HepG2 (cell line): ENCODE measurements around the gene LYRM1. TPM values are rescaled to one million over a fixed set of nuclear protein-coding genes. Genes with fewer than 3 reads are reported as not detected.

Source experiments
- ATAC-seq: fragments of 200-7000 bp; cut with Tn5 transposase; 3 replicates; pipeline ENCODE4 v1.9.1; 2020; ENCODE audit warnings: mild to moderate bottlenecking, moderate library complexity
- BruUV-seq: library from RNA; stranded (reverse); fragments of 400-500 nt; replicated peaks from 2 replicates; lab custom pipeline; 2021; lab: Mats Ljungman, UMichigan
- CTCF ChIA-PET: fragments of 300-600 bp; formaldehyde crosslinking; extraction: SDS; loops from one replicate; lab custom pipeline; 2021; ENCODE audit warnings: low total read pairs, inconsistent platforms, low intra/inter-chr PET ratio; lab: Yijun Ruan, JAX
- POLR2A ChIA-PET: fragments of 350-600 bp; sonication (Branson Sonifier 250); formaldehyde crosslinking; loops from one replicate; lab custom pipeline; 2020; ENCODE audit warnings: antibody characterized with exemption, inconsistent platforms; lab: Yijun Ruan, JAX
- DNase-seq: peaks from one replicate; pipeline ENCODE4 v3.0.0-alpha.2; 2015; ENCODE audit warnings: low spot score
- FAIRE-seq: peaks from 3 replicates; lab custom pipeline; 2011; peaks lifted over from hg19 to GRCh38; lab: Jason Lieb, UNC
- H2AFZ ChIP-seq: one replicate; pipeline ENCODE4 v1.6.1; 2011; ENCODE audit warnings: low read length, inconsistent platforms
- H3K27ac ChIP-seq: fragments of 300-600 bp; 3 replicates; pipeline ENCODE4 v1.8.0; 2011; ENCODE audit warnings: mixed run types, mild to moderate bottlenecking, mixed read lengths, low read length, inconsistent platforms; ENCODE audit not compliant: insufficient read depth; ENCODE audit errors: extremely low read length
- H3K27me3 ChIP-seq, 2 experiments: fragments of 200-600 bp in 1 of 2; 2 replicates in 1 of 2; 3 replicates in 1 of 2; pipeline versions ENCODE4 v1.6.0 to v1.8.0; 2011; ENCODE audit warnings: low read length in 2 of 2, mild to moderate bottlenecking in 2 of 2, moderate library complexity in 2 of 2, inconsistent platforms in 1 of 2; ENCODE audit not compliant: insufficient read depth in 2 of 2, control insufficient read depth in 1 of 2
- H3K36me3 ChIP-seq, 2 experiments: fragments of 200-600 bp in 1 of 2; replicated peaks in 1 of 2; 2 replicates in 1 of 2; 3 replicates in 1 of 2; pipeline versions ENCODE4 v1.5.1 to v1.8.0; 2011; ENCODE audit warnings: low read length in 2 of 2, inconsistent platforms in 1 of 2; ENCODE audit not compliant: insufficient read depth in 2 of 2, control insufficient read depth in 1 of 2
- H3K4me1 ChIP-seq: 2 replicates; pipeline ENCODE4 v1.5.1; 2012; ENCODE audit warnings: low read length, inconsistent platforms; ENCODE audit not compliant: insufficient read depth
- H3K4me2 ChIP-seq: 2 replicates; pipeline ENCODE4 v1.6.0; 2011; ENCODE audit warnings: low read depth, low read length, inconsistent platforms
- H3K4me3 ChIP-seq, 3 experiments: fragments of 200-600 bp in 1 of 3; sonication (generic), shearing (Covaris generic) in 1 of 3; replicated peaks in 1 of 3; 2 replicates each; pipeline ENCODE4 v1.5.1; 2011 to 2016; ENCODE audit warnings: low read length in 3 of 3, inconsistent platforms in 2 of 3, low read depth in 2 of 3, mild to moderate bottlenecking in 2 of 3, control low read depth in 1 of 3, mixed read lengths in 1 of 3; ENCODE audit not compliant: insufficient read depth in 1 of 3
- H3K79me2 ChIP-seq: one replicate; pipeline ENCODE4 v1.6.1; 2011; ENCODE audit warnings: low read length, inconsistent platforms; ENCODE audit not compliant: insufficient read depth
- H3K9ac ChIP-seq: 2 replicates; pipeline ENCODE4 v1.6.0; 2011; ENCODE audit warnings: mild to moderate bottlenecking, low read depth, low read length, inconsistent platforms; ENCODE audit not compliant: insufficient read depth
- H3K9me3 ChIP-seq: 2 replicates; pipeline ENCODE4 v1.5.1; 2012; ENCODE audit warnings: mild to moderate bottlenecking, low read length
- H4K20me1 ChIP-seq: 2 replicates; pipeline ENCODE4 v1.6.0; 2011; ENCODE audit warnings: inconsistent platforms, mild to moderate bottlenecking, low read length, moderate library complexity; ENCODE audit not compliant: insufficient read depth
- ATF1 ChIP-seq: IDR thresholded peaks from 2 replicates; pipeline ENCODE4 v1.6.1; 2016; ENCODE audit warnings: mild to moderate bottlenecking, control low read depth
- ATF6 ChIP-seq: sonication (generic); formaldehyde crosslinking; conservative IDR thresholded peaks from 2 replicates; pipeline ENCODE4 v1.4.0; 2020; ENCODE audit warnings: missing genetic modification reagents
- CEBPG ChIP-seq: IDR thresholded peaks from 2 replicates; pipeline ENCODE4 v1.6.1; 2016
- HOXA7 ChIP-seq: sonication (generic); formaldehyde crosslinking; IDR thresholded peaks from 2 replicates; pipeline ENCODE4 v1.8.1; 2022; ENCODE audit warnings: mild to moderate bottlenecking, missing genetic modification reagents, moderate library complexity
- MAFG ChIP-seq: sonication (generic); formaldehyde crosslinking; IDR thresholded peaks from 2 replicates; pipeline ENCODE4 v1.5.1; 2020; ENCODE audit warnings: mild to moderate bottlenecking, missing genetic modification reagents
- MLX ChIP-seq: IDR thresholded peaks from 2 replicates; pipeline ENCODE4 v1.6.1; 2016
- SIX1 ChIP-seq: sonication (generic); formaldehyde crosslinking; IDR thresholded peaks from 2 replicates; pipeline ENCODE4 v1.4.0; 2020; ENCODE audit warnings: missing genetic modification reagents, borderline replicate concordance
- SOX13 ChIP-seq, 3 experiments: fragments of 450-650 bp in 1 of 3; sonication (generic) in 1 of 3; formaldehyde crosslinking in 1 of 3; IDR thresholded peaks in 2 of 3; conservative IDR thresholded peaks in 1 of 3; 2 replicates each; pipeline versions ENCODE4 v1.5.0 to v1.6.1; 2016 to 2020; ENCODE audit warnings: antibody characterized with exemption in 1 of 3, mild to moderate bottlenecking in 1 of 3, missing compliant biosample characterization in 1 of 3, missing genetic modification reagents in 1 of 3, moderate library complexity in 1 of 3
- SP5 ChIP-seq: IDR thresholded peaks from 2 replicates; pipeline ENCODE4 v1.6.1; 2016; ENCODE audit warnings: low read depth, borderline replicate concordance
- TBX2 ChIP-seq: sonication (generic); formaldehyde crosslinking; IDR thresholded peaks from 2 replicates; pipeline ENCODE4 v1.5.0; 2020; ENCODE audit warnings: missing genetic modification reagents, mild to moderate bottlenecking, borderline replicate concordance
- ZBTB37 ChIP-seq: sonication (generic); formaldehyde crosslinking; IDR thresholded peaks from 2 replicates; pipeline ENCODE4 v1.4.0; 2020; ENCODE audit warnings: mild to moderate bottlenecking, missing genetic modification reagents
- ZFP36L2 ChIP-seq: sonication (generic); formaldehyde crosslinking; IDR thresholded peaks from 2 replicates; pipeline ENCODE4 v1.4.0; 2020; ENCODE audit warnings: missing genetic modification reagents
- ZNF136 ChIP-seq: sonication (generic); formaldehyde crosslinking; IDR thresholded peaks from 2 replicates; pipeline ENCODE4 v1.8.1; 2022; ENCODE audit warnings: low read depth, mild to moderate bottlenecking, moderate library complexity, missing genetic modification reagents
- ZNF235 ChIP-seq: sonication (generic); formaldehyde crosslinking; IDR thresholded peaks from 2 replicates; pipeline ENCODE4 v1.8.1; 2023; ENCODE audit warnings: mild to moderate bottlenecking, missing genetic modification reagents, borderline replicate concordance
- ZNF343 ChIP-seq: sonication (generic); formaldehyde crosslinking; IDR thresholded peaks from 2 replicates; pipeline ENCODE4 v1.4.0; 2020; ENCODE audit warnings: mild to moderate bottlenecking, missing genetic modification reagents
- ZNF510 ChIP-seq: sonication (generic); formaldehyde crosslinking; IDR thresholded peaks from 2 replicates; pipeline ENCODE4 v1.4.0; 2020; ENCODE audit warnings: low read depth, mild to moderate bottlenecking, missing genetic modification reagents
- ZNF547 ChIP-seq: sonication (generic); formaldehyde crosslinking; IDR thresholded peaks from 2 replicates; pipeline ENCODE4 v1.5.1; 2020; ENCODE audit warnings: mild to moderate bottlenecking, missing genetic modification reagents
- ZNF775 ChIP-seq: sonication (generic); formaldehyde crosslinking; IDR thresholded peaks from 2 replicates; pipeline ENCODE4 v1.4.0; 2020; ENCODE audit warnings: missing genetic modification reagents, mild to moderate bottlenecking, moderate library complexity, borderline replicate concordance
- ZNF788 ChIP-seq: sonication (generic); formaldehyde crosslinking; IDR thresholded peaks from 2 replicates; pipeline ENCODE4 v1.5.0; 2020; ENCODE audit warnings: mild to moderate bottlenecking, missing genetic modification reagents, borderline replicate concordance
- ZSCAN30 ChIP-seq: sonication (generic); formaldehyde crosslinking; IDR thresholded peaks from 2 replicates; pipeline ENCODE4 v1.5.0; 2020; ENCODE audit warnings: mild to moderate bottlenecking, missing genetic modification reagents
- WGBS: methylation state at CpG from one replicate; pipeline ENCODE4 v1.1.6; 2017; ENCODE audit warnings: low lambda C conversion rate; 5-methylcytosine and 5-hydroxymethylcytosine counted together
- in situ Hi-C: cut with HindIII; loops from 2 replicates; pipeline ENCODE4 v1.10.0; 2017; ENCODE audit warnings: low pct_unique_long_range_greater_than_20kb; ENCODE audit not compliant: extremely low pct_ligation_motif_present
- intact Hi-C: fragments of 100-400 bp; cut with micrococcal nuclease; formaldehyde crosslinking; loops from one replicate; pipeline ENCODE4 v1.10.0; 2022; ENCODE audit not compliant: unreplicated experiment
- polyA plus RNA-seq, 8 experiments: library from polyadenylated mRNA; depleted of rRNA in 3 of 8; stranded (reverse) in 7 of 8; unstranded in 1 of 8; fragments of >200 nt; fragmentation: Illumina TruSeq in 4 of 8; extraction: Trizol in 4 of 8; gene quantifications; 2 replicates each; pipeline versions ENCODE4 v1.2.1 to v1.2.3, GENCODE V29; 2011 to 2016; ENCODE audit warnings: low read depth in 4 of 8, missing spikeins in 1 of 8, mixed read lengths in 1 of 8; ENCODE audit not compliant: insufficient read depth in 1 of 8
- total RNA-seq, 5 experiments: library from RNA; depleted of rRNA; stranded (reverse); fragments of >200 nt; fragmentation: Illumina TruSeq; extraction: Trizol; gene quantifications; 2 replicates each; pipeline ENCODE4 v1.2.3, GENCODE V29; 2016; ENCODE audit warnings: low read depth in 1 of 5

Gene LYRM1
- total and polyA plus RNA-seq, 2 of the 13 experiments (the other 11 are each of a cell fraction or from before 2014, with no cell fraction given) = 59.2 to 82.6 TPM

- TF ChIP-seq SOX13 (IDR thresholded peaks at IDR 0.05) (no peak), SOX13 (CRISPR knock-in tag; conservative IDR thresholded peaks at IDR 0.05 in 1 of 2, IDR thresholded peaks at IDR 0.05 in 1 of 2) (0 out of 4 replicates have a peak, but pooled peaks of 1 of the 2 experiments have one; percentile 17), MAFG (CRISPR knock-in tag) (no peak)
These were observed 25.2 kb downstream of the LYRM1 start (continued) for GRCh38 chr16:20925751-20926150.

GRCh38 chr16:20928774-20929411 is 28.3 kb downstream of the LYRM1 start:
- in situ Hi-C loops = no loop called here
- Histone ChIP-seq H2AFZ (no peak overlapping the region), H3K27ac (no peak overlapping the region), H3K4me1 (peaks cover 22% of the 10 kb centered on the region), H3K4me3 (no peak overlapping the region), H3K4me2 (no peak overlapping the region), H3K36me3 (peaks cover 0 to 3% of the 10 kb centered on the region in 2 experiments; a peak in 2 of 5 replicates), H3K9ac (no peak overlapping the region), H4K20me1 (no peaks in the 10 kb centered on the region), H3K27me3 (no peaks in the 10 kb centered on the region), H3K79me2 (no peaks in the 10 kb centered on the region), H3K9me3 (no peaks in the 10 kb centered on the region)
- WGBS = 88% methylated on average over 5 of the region's 5 CpGs
- CTCF ChIA-PET = no interaction called here
- ATAC-seq (no peak), FAIRE-seq (peak; percentile 56), DNase-seq (no peak)
- intact Hi-C loops = loop anchor here (5.0 kb wide), 2 partner anchors 62 to 77 kb away; no protein-coding TSS in a partner anchor
- BruUV-seq = no TSS peak
- POLR2A ChIA-PET = no interaction called here
- no peak for TF ChIP-seq ZFP36L2
- TF ChIP-seq MLX (CRISPR knock-in tag) = no peak
- TF ChIP-seq TBX2 (CRISPR knock-in tag) = no peak
- TF ChIP-seq ZNF136 (CRISPR knock-in tag) = no peak
- TF ChIP-seq SIX1 = no peak
- TF ChIP-seq CEBPG (CRISPR knock-in tag) = no peak
- TF ChIP-seq SP5 (CRISPR knock-in tag) = no peak
- TF ChIP-seq ZNF235 (CRISPR knock-in tag) = no peak
- no peak for TF ChIP-seq ZNF510
- TF ChIP-seq ATF6 = no peak
- TF ChIP-seq ZSCAN30 (CRISPR knock-in tag) = no peak
- no peak for TF ChIP-seq ZNF788
- no peak for TF ChIP-seq ZNF343 (CRISPR knock-in tag)
- TF ChIP-seq ZNF775 (CRISPR knock-in tag) = no peak
- TF ChIP-seq HOXA7 (CRISPR knock-in tag) = no peak
- no peak for TF ChIP-seq ATF1 (CRISPR knock-in tag)
- TF ChIP-seq ZBTB37 (CRISPR knock-in tag) = no peak
- TF ChIP-seq ZNF547 (CRISPR knock-in tag) = no peak
